ENCODE results near the gene TNFAIP3. TPM values are rescaled to one million over a fixed set of nuclear protein-coding genes. Genes with fewer than 3 reads are reported as not detected.

The TNFAIP3 gene
- total RNA-seq, 2 donors from 2014 or later = 4,032 to 4,607 TPM

GRCh38 chr6:137871831-137872454, 4.9 kb downstream of the TNFAIP3 start:
- H3K9me3 ChIP-seq (ENCODE audit: control insufficient read depth, low read length, poor library complexity, severe bottlenecking) = peaks cover 3% of the 10 kb centered on the region
- Mint-ChIP-seq H3K27ac (peak overlapping the region; percentile 96), H3K27me3 (peaks cover 4% of the 10 kb centered on the region), H3K4me1 (peaks cover 65% of the 10 kb centered on the region), H3K36me3 (ENCODE audit: low read depth) (peaks cover 31% of the 10 kb centered on the region), H3K4me3 (peak overlapping the region; percentile 88)
- DNase-seq = no peak
- no peak for ATAC-seq

GRCh38 chr6:137872581-137873115, 5.6 kb downstream of the TNFAIP3 start:
- DNase-seq = no peak
- H3K4me3 Mint-ChIP-seq = peak overlapping the region; percentile 88
- peaks cover 4% of the 10 kb centered on the region for H3K27me3 Mint-ChIP-seq
- no peak for ATAC-seq
- peaks cover 72% of the 10 kb centered on the region for H3K4me1 Mint-ChIP-seq
- H3K36me3 Mint-ChIP-seq (ENCODE audit: low read depth) = peaks cover 32% of the 10 kb centered on the region
- peak overlapping the region; percentile 96 for H3K27ac Mint-ChIP-seq
- H3K9me3 ChIP-seq (ENCODE audit: control insufficient read depth, low read length, poor library complexity, severe bottlenecking) = peaks cover 3% of the 10 kb centered on the region

GRCh38 chr6:137873273-137873762, 6.3 kb downstream of the TNFAIP3 start:
- DNase-seq (peak in 2 of 3 donors; percentile 47 to 54), ATAC-seq (peak; percentile 48)
- H3K4me3 Mint-ChIP-seq = peak overlapping the region; percentile 88
- H3K4me1 Mint-ChIP-seq = peaks cover 73% of the 10 kb centered on the region
- H3K27me3 Mint-ChIP-seq = no peaks in the 10 kb centered on the region
- H3K36me3 Mint-ChIP-seq (ENCODE audit: low read depth) = peaks cover 32% of the 10 kb centered on the region
- peak overlapping the region; percentile 96 for H3K27ac Mint-ChIP-seq
- H3K9me3 ChIP-seq (ENCODE audit: control insufficient read depth, low read length, poor library complexity, severe bottlenecking) = peaks cover 3% of the 10 kb centered on the region

GRCh38 chr6:137874204-137875057, 7.4 kb downstream of the TNFAIP3 start:
- H3K27me3 Mint-ChIP-seq = peaks cover 7% of the 10 kb centered on the region
- H3K4me1 Mint-ChIP-seq = peaks cover 76% of the 10 kb centered on the region
- peaks cover 3% of the 10 kb centered on the region for H3K9me3 ChIP-seq (ENCODE audit: control insufficient read depth, low read length, poor library complexity, severe bottlenecking)
- H3K27ac Mint-ChIP-seq = peak overlapping the region; percentile 96
- H3K4me3 Mint-ChIP-seq = peak overlapping the region; percentile 88
- H3K36me3 Mint-ChIP-seq (ENCODE audit: low read depth) = peaks cover 28% of the 10 kb centered on the region
- ATAC-seq = no peak
- DNase-seq = no peak

GRCh38 chr6:137875058-137875520, 8.0 kb downstream of the TNFAIP3 start:
- H3K4me3 Mint-ChIP-seq = peak overlapping the region; percentile 88
- peaks cover 3% of the 10 kb centered on the region for H3K9me3 ChIP-seq (ENCODE audit: control insufficient read depth, low read length, poor library complexity, severe bottlenecking)
- DNase-seq = no peak
- H3K36me3 Mint-ChIP-seq (ENCODE audit: low read depth) = peaks cover 28% of the 10 kb centered on the region
- H3K27ac Mint-ChIP-seq = peak overlapping the region; percentile 96
- H3K27me3 Mint-ChIP-seq = peaks cover 8% of the 10 kb centered on the region
- no peak for ATAC-seq
- H3K4me1 Mint-ChIP-seq = peaks cover 74% of the 10 kb centered on the region

- no peak for ATAC-seq
- no peak for DNase-seq
- Mint-ChIP-seq H3K4me3 (peak overlapping the region; percentile 88), H3K36me3 (ENCODE audit: low read depth) (peaks cover 28% of the 10 kb centered on the region), H3K27me3 (peaks cover 8% of the 10 kb centered on the region), H3K4me1 (peaks cover 80% of the 10 kb centered on the region), H3K27ac (peak overlapping the region; percentile 96)
- H3K9me3 ChIP-seq (ENCODE audit: control insufficient read depth, low read length, poor library complexity, severe bottlenecking) = peaks cover 3% of the 10 kb centered on the region
These were observed 8.5 kb downstream of the TNFAIP3 start for GRCh38 chr6:137875606-137876005.

- H3K9me3 ChIP-seq (ENCODE audit: control insufficient read depth, low read length, poor library complexity, severe bottlenecking) = no peaks in the 10 kb centered on the region
- peaks cover 82% of the 10 kb centered on the region for H3K4me1 Mint-ChIP-seq
- H3K27ac Mint-ChIP-seq = peak overlapping the region; percentile 96
- peak overlapping the region; percentile 88 for H3K4me3 Mint-ChIP-seq
- peaks cover 8% of the 10 kb centered on the region for H3K27me3 Mint-ChIP-seq
- ATAC-seq (no peak), DNase-seq (no peak)
- H3K36me3 Mint-ChIP-seq (ENCODE audit: low read depth) = peaks cover 28% of the 10 kb centered on the region
These were observed 9.5 kb downstream of the TNFAIP3 start for GRCh38 chr6:137876547-137876946.

- H3K9me3 ChIP-seq (ENCODE audit: control insufficient read depth, low read length, poor library complexity, severe bottlenecking) = no peaks in the 10 kb centered on the region
- Mint-ChIP-seq H3K4me3 (peak overlapping the region; percentile 88), H3K27ac (peak overlapping the region; percentile 96), H3K36me3 (ENCODE audit: low read depth) (peaks cover 29% of the 10 kb centered on the region), H3K27me3 (peaks cover 8% of the 10 kb centered on the region), H3K4me1 (peaks cover 77% of the 10 kb centered on the region)
- DNase-seq (no peak), ATAC-seq (no peak)
These were observed 10.1 kb downstream of the TNFAIP3 start for GRCh38 chr6:137877113-137877512.

GRCh38 chr6:137877606-137878005, 10.5 kb downstream of the TNFAIP3 start:
- H3K27ac Mint-ChIP-seq = peak overlapping the region; percentile 96
- no peak for DNase-seq
- H3K36me3 Mint-ChIP-seq (ENCODE audit: low read depth) = peaks cover 24% of the 10 kb centered on the region
- H3K27me3 Mint-ChIP-seq = peaks cover 8% of the 10 kb centered on the region
- no peak for ATAC-seq
- no peaks in the 10 kb centered on the region for H3K9me3 ChIP-seq (ENCODE audit: control insufficient read depth, low read length, poor library complexity, severe bottlenecking)
- peaks cover 77% of the 10 kb centered on the region for H3K4me1 Mint-ChIP-seq
- H3K4me3 Mint-ChIP-seq = peak overlapping the region; percentile 88

- no peak for ATAC-seq
- Mint-ChIP-seq H3K36me3 (ENCODE audit: low read depth) (peaks cover 23% of the 10 kb centered on the region), H3K27ac (peak overlapping the region; percentile 96), H3K4me1 (peaks cover 79% of the 10 kb centered on the region), H3K4me3 (peak overlapping the region; percentile 88), H3K27me3 (peaks cover 8% of the 10 kb centered on the region)
- DNase-seq = no peak
- H3K9me3 ChIP-seq (ENCODE audit: control insufficient read depth, low read length, poor library complexity, severe bottlenecking) = no peaks in the 10 kb centered on the region
These were observed 11.0 kb downstream of the TNFAIP3 start for GRCh38 chr6:137878029-137878428.

- H3K4me3 Mint-ChIP-seq = peak overlapping the region; percentile 88
- peaks cover 78% of the 10 kb centered on the region for H3K4me1 Mint-ChIP-seq
- DNase-seq = peak in 2 of 3 donors; percentile 25 to 34
- no peaks in the 10 kb centered on the region for H3K9me3 ChIP-seq (ENCODE audit: control insufficient read depth, low read length, poor library complexity, severe bottlenecking)
- H3K27ac Mint-ChIP-seq = peak overlapping the region; percentile 96
- ATAC-seq = peak; percentile 1
- peaks cover 21% of the 10 kb centered on the region for H3K36me3 Mint-ChIP-seq (ENCODE audit: low read depth)
- peaks cover 8% of the 10 kb centered on the region for H3K27me3 Mint-ChIP-seq
These were observed 11.6 kb downstream of the TNFAIP3 start for GRCh38 chr6:137878486-137879285.

GRCh38 chr6:137879299-137879698, 12.2 kb downstream of the TNFAIP3 start:
- H3K9me3 ChIP-seq (ENCODE audit: control insufficient read depth, low read length, poor library complexity, severe bottlenecking) = no peaks in the 10 kb centered on the region
- peaks cover 21% of the 10 kb centered on the region for H3K36me3 Mint-ChIP-seq (ENCODE audit: low read depth)
- H3K27me3 Mint-ChIP-seq = peaks cover 8% of the 10 kb centered on the region
- DNase-seq (no peak), ATAC-seq (no peak)
- peak overlapping the region; percentile 88 for H3K4me3 Mint-ChIP-seq
- peaks cover 81% of the 10 kb centered on the region for H3K4me1 Mint-ChIP-seq
- peak overlapping the region; percentile 96 for H3K27ac Mint-ChIP-seq
